ENCODE data around the gene SWI5.
"Not testable (repeated sequence)": the region's sequence is repeated elsewhere in the genome, so short reads cannot be mapped to it uniquely, and the experiment has no call there.

SWI5 gene

DNA sequence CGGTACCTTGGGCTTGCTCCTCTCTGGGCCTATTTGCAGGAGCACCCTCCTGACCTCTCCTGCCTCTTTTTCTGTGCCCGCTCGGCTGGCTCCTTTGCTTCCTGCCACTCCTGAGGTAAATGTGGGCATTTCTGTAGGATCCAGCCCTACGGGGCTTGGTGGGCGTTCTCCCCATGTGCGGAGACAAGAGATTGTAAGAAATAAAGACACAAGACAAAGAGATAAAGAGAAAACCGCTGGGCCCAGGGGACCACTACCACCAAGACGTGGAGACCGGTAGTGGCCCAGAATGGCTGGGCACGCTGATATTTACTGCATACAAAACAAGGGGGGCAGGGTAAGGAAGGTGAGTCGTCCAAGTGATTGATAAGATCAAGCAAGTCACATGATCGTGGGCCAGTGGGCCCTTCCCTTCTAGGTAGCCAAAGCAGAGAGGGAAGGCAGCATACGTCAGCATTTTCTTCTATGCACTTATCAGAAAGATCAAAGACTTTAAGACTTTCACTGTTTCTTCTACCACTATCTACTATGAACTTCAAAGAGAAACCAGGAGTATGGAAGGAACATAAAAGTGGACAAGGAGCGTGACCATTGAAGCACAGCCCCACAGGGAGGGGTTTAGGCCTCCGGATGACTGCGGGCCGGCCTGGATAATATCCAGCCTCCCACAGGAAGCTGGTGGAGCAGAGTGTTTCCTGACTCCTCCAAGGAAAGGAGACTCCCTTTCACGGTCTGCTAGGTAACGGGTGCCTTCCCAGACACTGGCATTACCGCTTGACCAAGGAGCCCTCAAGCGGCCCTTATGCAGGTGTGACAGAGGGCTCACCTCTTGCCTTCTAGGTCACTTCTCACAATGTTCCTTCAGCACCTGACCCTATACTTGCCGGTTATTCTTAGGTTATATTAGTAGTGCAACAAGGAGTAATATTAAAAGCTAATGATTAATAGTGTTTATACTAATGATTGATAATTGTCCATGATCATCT, 3.3 kb downstream of the SWI5 start:
- DNase-seq = not testable (repeated sequence)

GRCh38 chr9:128280084-128280622, 4.1 kb downstream of the SWI5 start:
- DNase-seq = peak; percentile 95

GRCh38 chr9:128282500-128282899, 6.4 kb downstream of the SWI5 start:
- DNase-seq = no peak

GRCh38 chr9:128285033-128285784, 9.1 kb downstream of the SWI5 start:
- DNase-seq = no peak

- DNase-seq = no peak
Measured at GRCh38 chr9:128286440-128286839, 10.4 kb downstream of the SWI5 start.

DNA sequence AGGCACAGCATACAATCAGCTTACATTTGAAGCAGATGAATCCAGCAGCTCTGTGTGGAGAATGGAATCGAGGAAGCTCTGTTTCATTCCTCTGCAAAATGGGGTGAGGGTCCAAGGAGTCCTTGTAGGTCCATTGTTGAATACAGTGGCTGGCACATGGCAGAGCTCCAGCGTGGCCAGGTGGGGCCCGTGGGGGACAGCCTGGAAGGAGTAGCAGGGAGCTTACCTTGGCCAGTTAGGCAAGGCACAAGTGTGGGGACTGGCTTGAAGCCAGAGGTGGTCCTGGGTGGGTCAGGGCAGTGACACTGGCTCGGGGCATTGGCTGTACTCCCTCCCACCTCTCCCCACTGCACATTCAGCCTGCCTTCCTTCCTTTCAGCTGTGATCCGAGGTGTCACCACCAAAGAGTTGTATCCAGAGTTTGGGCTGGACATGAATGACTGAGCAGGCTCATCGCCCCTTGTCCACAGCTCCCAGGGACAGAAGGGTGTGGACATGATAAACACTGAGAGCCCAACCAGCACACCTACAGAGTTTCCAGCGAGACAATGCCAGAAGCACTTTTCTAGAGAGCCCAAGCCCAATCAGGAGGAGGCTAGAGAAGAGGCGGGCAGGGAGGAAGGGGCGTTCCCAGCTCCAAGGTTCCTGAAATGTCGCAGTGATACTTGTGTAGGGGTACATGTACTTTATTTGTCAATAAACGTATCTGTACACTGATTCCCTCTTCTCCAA, 12.4 kb downstream of the SWI5 start:
- no peak for DNase-seq

DNA sequence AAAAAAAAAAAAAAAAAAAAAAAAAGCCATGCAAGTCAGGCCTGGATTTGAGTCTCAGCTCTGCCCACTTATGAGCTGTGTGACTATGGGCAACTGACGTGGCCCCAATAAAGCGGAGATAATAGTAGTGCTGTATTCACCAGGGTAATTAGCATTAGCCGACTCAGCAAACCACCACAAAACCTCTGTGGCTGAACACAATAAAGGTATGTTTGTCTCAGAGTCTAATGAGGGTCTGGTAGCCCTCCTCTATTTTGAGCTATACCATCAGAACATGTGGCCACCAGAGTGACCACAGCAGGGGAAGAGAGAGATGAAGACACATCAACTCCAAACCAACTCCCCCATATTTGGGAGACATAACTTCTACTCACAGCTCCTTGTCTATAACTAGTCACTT, 15.9 kb downstream of the SWI5 start:
- no peak for DNase-seq

DNA sequence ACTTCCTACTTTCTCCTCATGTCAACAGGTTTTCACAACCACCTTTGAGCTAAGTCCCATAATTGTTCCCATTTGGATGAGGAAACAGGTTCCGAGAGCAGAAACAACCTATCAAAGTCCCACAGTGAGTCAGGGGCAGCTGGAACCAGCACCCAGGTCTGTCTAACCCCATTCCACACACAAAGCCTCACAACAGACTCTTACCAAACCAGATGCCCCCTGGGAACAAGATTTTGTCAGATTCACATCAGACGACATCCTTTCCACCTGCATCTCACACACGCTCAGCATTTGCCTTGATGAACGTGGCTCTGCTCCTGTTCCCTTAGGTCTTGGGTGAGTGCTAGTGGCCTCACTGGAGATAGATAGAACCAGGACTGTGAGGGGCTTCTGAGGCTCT, 17.0 kb downstream of the SWI5 start:
- no peak for DNase-seq

- no peak for DNase-seq
Measured at GRCh38 chr9:128294142-128294541, 18.1 kb downstream of the SWI5 start.

DNA sequence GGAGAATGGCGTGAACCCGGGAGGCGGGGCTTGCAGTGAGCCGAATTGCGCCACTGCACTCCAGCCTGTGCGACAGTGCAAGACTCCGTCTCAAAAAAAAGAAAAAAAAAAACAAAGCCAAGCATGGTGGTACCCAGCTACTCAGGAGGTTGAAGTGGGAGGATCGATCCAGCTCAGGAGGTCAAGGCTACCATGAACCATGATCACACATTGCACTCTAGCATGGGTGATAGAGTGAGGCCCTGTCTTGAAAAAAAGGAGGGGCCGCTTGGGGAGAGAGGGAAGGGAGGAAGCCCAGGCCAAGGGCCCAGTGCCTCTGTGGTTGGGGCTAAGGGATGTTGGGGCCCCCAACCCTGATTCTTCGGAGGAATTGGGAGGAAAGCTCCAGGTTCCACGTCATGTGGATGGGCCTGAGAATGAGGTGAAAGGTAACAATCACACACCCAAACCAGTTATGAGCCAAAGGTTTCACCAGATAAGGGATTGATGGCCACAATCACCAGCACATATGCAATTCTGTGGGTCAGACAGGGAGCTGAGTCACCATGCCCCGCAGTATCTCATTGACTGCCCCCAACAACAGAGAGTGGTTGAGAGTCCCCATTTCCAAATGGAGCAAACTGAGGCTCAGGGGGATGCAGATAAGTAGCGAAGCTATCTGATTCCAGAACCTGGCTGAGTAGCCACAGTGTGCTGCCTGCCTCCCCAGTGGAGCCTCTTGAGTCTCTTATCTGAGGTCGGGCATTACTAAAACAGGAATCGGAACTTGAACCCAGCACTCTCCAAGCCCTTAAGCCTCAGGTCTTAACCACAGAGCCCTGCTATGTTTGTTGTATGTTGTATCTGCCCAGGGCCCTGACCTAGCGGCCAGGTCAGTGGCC, 20.5 kb downstream of the SWI5 start:
- peak; percentile 5 for DNase-seq

- no peak for DNase-seq
Measured at GRCh38 chr9:128297221-128297773, 21.2 kb downstream of the SWI5 start.

DNA sequence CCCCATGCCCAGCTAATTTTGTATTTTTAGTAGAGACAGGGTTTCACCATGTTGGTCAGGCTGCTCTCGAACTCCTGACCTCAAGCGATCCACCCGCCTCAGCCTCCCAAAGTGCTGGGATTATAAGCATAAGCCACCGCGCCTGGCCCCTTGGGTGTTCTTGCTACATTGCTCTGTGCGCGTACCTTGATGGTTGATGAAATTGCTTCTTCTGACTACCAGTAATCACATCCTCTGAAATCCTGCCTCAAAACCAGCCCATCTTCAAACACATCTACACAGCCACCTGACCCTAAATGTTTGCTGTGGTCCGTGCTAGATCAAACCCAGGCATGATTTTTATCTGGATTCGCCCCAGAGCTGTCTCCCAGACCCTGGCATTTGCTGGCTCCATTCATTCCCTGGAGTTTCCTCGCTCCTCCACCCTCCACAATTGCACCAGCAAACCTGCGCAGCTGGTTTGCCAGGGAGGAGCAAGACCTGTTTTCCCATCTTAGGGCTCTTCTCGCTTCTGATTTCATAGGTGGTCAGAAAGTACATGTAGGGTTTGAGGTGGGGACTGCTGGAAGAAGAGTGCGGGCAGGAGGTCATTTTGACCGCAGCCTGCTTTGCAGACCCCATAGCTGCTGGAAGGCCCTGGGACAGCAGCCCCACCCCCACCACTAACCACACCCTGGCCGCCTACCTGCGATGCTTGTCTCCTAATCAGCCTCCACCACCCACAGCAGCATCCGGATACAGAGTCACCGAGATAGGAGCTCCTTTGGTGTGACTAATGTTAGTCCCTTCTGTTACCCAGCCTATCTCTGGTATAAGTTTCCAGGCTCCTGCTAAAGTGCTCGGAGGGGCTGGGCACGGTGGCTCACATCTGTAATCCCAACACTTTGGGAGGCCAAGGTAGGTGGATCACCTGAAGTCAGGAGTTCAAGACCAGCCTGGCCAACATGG, 22.7 kb downstream of the SWI5 start:
- peak; percentile 52 for DNase-seq

- DNase-seq = no peak
Measured at GRCh38 chr9:128304136-128304970, 28.3 kb downstream of the SWI5 start.

DNA sequence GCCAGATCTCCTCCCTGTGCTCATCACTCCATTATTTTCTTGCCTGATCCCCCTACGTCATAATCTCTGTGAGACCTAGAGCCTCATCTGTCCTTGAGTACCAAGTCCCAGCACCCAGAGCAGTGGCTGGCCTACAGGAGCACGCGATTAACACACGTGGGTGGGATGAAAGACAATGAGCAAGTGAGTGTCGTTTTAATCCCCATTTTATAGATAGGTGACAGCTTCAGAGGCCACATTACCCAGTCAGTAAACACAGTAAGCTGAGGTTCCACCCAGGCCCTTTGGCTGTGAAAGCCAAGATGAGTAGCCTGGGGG, 28.9 kb downstream of the SWI5 start:
- DNase-seq = no peak

GRCh38 chr9:128309551-128309950, 33.5 kb downstream of the SWI5 start:
- DNase-seq = no peak

- no peak for DNase-seq
Measured at GRCh38 chr9:128310461-128310860, 34.4 kb downstream of the SWI5 start.

GRCh38 chr9:128314697-128315096, 38.6 kb downstream of the SWI5 start:
- no peak for DNase-seq

DNA sequence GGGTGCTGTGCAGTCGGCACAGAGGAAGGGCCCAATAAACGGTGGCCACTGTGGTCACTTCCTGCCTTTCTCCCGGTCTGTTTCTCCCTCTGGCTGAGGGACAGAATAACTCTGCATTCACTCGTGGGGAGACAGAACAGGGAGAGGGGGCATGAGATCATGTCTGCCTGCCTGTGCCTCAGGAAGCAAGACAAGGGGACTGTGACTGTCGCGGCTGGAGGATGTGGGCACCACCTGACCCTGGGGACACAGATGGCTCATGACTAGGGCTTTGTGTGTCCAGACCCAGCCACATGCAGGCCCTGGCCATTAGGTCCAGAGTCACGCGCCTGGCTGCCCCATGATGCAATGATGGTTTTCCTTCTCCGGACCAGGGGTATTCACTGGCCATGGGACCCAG, 40.3 kb downstream of the SWI5 start:
- DNase-seq = no peak

DNA sequence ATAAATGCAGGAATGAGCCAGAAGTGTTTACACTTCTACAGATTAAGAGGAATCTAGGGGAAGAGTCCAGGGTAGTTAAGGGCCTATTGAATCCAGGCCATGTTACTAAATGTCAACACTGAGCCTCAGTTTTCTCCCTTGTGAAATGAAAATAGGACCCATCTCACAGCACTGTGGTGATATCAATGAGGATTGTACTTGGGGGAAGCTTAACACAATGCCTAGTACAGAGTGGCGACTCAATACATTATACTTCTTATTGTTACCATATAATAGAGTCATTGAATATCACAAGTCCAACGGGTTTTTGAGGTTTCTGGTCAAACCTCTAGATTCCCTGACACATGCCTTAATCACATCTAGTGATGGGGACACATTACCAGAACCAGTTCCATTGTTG, 41.6 kb downstream of the SWI5 start:
- DNase-seq = no peak

GRCh38 chr9:128321343-128321742, 45.3 kb downstream of the SWI5 start:
- no peak for DNase-seq
